Activated B cell treated with CpG ODN at 0.5 μM for 24 hours (primary cell): Measurements from ENCODE around the gene CHERP. TPM values are rescaled to one million over a fixed set of nuclear protein-coding genes. Genes with fewer than 3 reads are reported as not detected.
"Not testable (repeated sequence)": the region's sequence is repeated elsewhere in the genome, so short reads cannot be mapped to it uniquely, and the experiment has no call there.

Source experiments
- ATAC-seq: fragments of 200-7000 bp; cut with Tn5 transposase; one replicate; pipeline ENCODE4 v1.10.0; 2021; ENCODE audit warnings: low read depth, mild to moderate bottlenecking, moderate library complexity
- CTCF ChIA-PET: fragments of 350-600 bp; sonication (Branson Sonifier 250); formaldehyde crosslinking; loops from one replicate; lab custom pipeline; 2021; ENCODE audit warnings: antibody characterized with exemption; lab: Charles Lee
- POLR2A ChIA-PET: fragments of 350-600 bp; sonication (Branson Sonifier 250); formaldehyde crosslinking; loops from one replicate; lab custom pipeline; 2021; ENCODE audit warnings: antibody characterized with exemption; lab: Charles Lee
- DNase-seq: peaks from one replicate; pipeline ENCODE4 v3.0.0; 2022
- H3K27ac Mint-ChIP-seq: one replicate; pipeline ENCODE4 v1.8.0; 2020; ENCODE audit warnings: mixed read lengths
- H3K27me3 Mint-ChIP-seq: one replicate; pipeline ENCODE4 v1.8.0; 2021; ENCODE audit warnings: mixed read lengths
- H3K36me3 Mint-ChIP-seq: one replicate; pipeline ENCODE4 v1.8.0; 2021; ENCODE audit warnings: low read depth, mixed read lengths
- H3K4me1 Mint-ChIP-seq: one replicate; pipeline ENCODE4 v1.8.0; 2021; ENCODE audit warnings: mixed read lengths
- H3K4me3 Mint-ChIP-seq: one replicate; pipeline ENCODE4 v1.8.0; 2020; ENCODE audit warnings: mild to moderate bottlenecking, mixed read lengths
- H3K9me3 Mint-ChIP-seq: one replicate; pipeline ENCODE4 v1.8.0; 2020; ENCODE audit warnings: mixed read lengths
- CTCF ChIP-seq: fragments of 200-600 bp; IDR thresholded peaks from one replicate; pipeline ENCODE4 v1.8.0; 2022; ENCODE audit warnings: antibody characterized with exemption, mild to moderate bottlenecking
- intact Hi-C: fragments of 100-400 bp; cut with micrococcal nuclease; formaldehyde crosslinking; loops from one replicate; pipeline ENCODE4 v1.15.1; 2024
- total RNA-seq: library from RNA; stranded (reverse); gene quantifications from 2 replicates; pipeline ENCODE4 v1.2.3, GENCODE V29; 2022

Gene CHERP
- total RNA-seq, 1 donor from 2014 or later: 89.3 TPM

DNA sequence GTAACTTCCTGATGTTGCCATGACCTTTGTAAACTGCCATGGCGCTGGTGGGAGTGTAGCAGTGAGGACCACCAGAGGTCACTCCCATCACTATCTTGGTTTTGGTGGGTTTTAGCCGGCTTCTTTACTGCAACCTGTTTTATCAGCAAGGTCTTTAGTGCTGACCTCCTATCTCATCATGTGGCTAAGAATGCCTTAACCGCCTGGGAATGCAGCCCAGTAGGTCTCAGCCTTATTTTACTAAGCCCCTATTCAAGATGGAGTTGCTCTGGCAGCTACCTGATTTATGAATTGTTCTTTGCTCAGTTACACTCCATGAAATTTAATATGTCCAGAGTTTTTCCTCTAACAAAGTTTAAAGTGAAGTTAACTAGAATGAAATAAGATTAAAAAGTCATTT is 65.8 kb downstream of the CHERP start:
- H3K36me3 Mint-ChIP-seq: no peaks in the 10 kb centered on the region
- POLR2A ChIA-PET: no interaction called here
- no peak overlapping the region for H3K27ac Mint-ChIP-seq
- intact Hi-C loops: no loop called here
- no peaks in the 10 kb centered on the region for H3K27me3 Mint-ChIP-seq
- no peak overlapping the region for H3K4me3 Mint-ChIP-seq
- CTCF ChIA-PET: no interaction called here
- no peak for ATAC-seq
- no peak for TF ChIP-seq CTCF
- no peak for DNase-seq
- H3K4me1 Mint-ChIP-seq: no peaks in the 10 kb centered on the region
- H3K9me3 Mint-ChIP-seq: no peaks in the 10 kb centered on the region

DNA sequence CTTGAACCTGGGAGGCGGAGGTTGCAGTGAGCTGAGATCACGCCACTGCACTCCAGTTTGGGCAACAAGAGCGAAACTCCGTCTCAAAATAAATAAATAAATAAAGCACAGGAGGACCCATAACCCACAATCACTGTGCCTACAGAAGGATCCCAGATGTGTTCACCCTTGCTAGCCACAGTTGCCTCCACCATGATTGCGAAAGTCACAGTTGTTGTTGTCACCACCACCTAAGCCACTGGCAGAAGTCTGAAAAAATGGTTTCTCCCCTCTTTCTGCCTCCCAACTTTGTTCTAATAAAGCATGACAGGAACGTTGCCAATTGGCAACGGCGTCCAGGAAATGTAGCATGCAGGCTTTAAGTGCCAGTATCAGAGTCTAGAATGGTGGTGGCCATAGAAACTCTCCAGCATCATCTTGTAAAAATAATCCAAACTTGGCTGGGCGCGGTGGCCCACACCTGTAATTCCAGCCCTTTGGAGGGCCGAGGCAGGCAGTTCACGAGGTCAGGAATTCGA is 68.3 kb downstream of the CHERP start:
- ChIA-PET CTCF (no interaction called here), POLR2A (interaction anchor here (0.6 to 0.7 kb wide), 2 partner anchors 167 to 884 kb away, joined by 3 to 4 read pairs; no protein-coding TSS in a partner anchor)
- peaks cover 4% of the 10 kb centered on the region for H3K36me3 Mint-ChIP-seq
- ATAC-seq (no peak), DNase-seq (no peak)
- no peaks in the 10 kb centered on the region for H3K9me3 Mint-ChIP-seq
- peaks cover 22% of the 10 kb centered on the region for H3K4me1 Mint-ChIP-seq
- no peak overlapping the region for H3K27ac Mint-ChIP-seq
- intact Hi-C loops: loop anchor here (5.0 kb wide), 1 partner anchor 37 kb away; no protein-coding TSS in a partner anchor
- TF ChIP-seq CTCF: no peak
- H3K4me3 Mint-ChIP-seq: no peak overlapping the region
- H3K27me3 Mint-ChIP-seq: no peaks in the 10 kb centered on the region

DNA sequence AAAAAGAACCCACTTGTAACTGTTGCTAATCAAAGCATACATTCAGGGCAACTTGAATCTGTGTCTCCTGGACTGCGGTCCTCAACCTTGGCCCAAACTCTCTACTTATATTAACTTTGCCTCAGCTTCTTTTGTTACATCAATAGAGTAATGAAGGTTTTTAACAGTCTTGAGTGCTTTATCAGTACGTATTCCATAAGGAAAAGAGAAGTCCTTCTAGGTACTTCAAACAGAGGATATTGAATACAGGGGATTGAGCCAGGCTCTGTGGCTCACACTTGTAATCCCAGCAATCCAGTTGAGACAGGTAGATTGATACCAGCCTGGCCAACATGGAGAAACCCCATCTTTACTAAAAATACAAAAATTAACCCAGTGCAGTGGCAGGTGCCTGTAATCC is 69.2 kb downstream of the CHERP start:
- Mint-ChIP-seq H3K9me3 (no peaks in the 10 kb centered on the region), H3K27ac (no peak overlapping the region), H3K4me1 (peaks cover 29% of the 10 kb centered on the region), H3K4me3 (peak overlapping the region; percentile 50), H3K36me3 (peaks cover 6% of the 10 kb centered on the region), H3K27me3 (no peaks in the 10 kb centered on the region)
- no peak for TF ChIP-seq CTCF
- no peak for DNase-seq
- intact Hi-C loops: loop anchor here (1.0 to 5.0 kb wide), 3 partner anchors 23 to 36 kb away; partner anchors contain the start of genes C19orf44 and CALR3
- ChIA-PET CTCF (no interaction called here), POLR2A (interaction anchor here (0.6 to 1.9 kb wide), 4 partner anchors 23 to 168 kb away, joined by 3 to 5 read pairs (median 4); partner anchors contain the start of genes C19orf44 and CALR3)
- no peak for ATAC-seq

- Mint-ChIP-seq H3K4me3 (peak overlapping the region; percentile 85), H3K4me1 (peaks cover 34% of the 10 kb centered on the region)
- H3K9me3 Mint-ChIP-seq, ATAC-seq, H3K36me3 Mint-ChIP-seq, H3K27ac Mint-ChIP-seq, CTCF ChIA-PET, DNase-seq, H3K27me3 Mint-ChIP-seq: not testable (repeated sequence)
- intact Hi-C loops: loop anchor here (1.0 to 5.0 kb wide), 3 partner anchors 24 to 35 kb away; partner anchors contain the start of genes C19orf44 and CALR3
- POLR2A ChIA-PET: interaction anchor here (0.6 to 1.9 kb wide), 3 partner anchors 23 to 29 kb away, joined by 3 to 5 read pairs (median 4); partner anchors contain the start of genes C19orf44 and CALR3
Measured at GRCh38 chr19:16472559-16472899, 69.7 kb downstream of the CHERP start.

DNA sequence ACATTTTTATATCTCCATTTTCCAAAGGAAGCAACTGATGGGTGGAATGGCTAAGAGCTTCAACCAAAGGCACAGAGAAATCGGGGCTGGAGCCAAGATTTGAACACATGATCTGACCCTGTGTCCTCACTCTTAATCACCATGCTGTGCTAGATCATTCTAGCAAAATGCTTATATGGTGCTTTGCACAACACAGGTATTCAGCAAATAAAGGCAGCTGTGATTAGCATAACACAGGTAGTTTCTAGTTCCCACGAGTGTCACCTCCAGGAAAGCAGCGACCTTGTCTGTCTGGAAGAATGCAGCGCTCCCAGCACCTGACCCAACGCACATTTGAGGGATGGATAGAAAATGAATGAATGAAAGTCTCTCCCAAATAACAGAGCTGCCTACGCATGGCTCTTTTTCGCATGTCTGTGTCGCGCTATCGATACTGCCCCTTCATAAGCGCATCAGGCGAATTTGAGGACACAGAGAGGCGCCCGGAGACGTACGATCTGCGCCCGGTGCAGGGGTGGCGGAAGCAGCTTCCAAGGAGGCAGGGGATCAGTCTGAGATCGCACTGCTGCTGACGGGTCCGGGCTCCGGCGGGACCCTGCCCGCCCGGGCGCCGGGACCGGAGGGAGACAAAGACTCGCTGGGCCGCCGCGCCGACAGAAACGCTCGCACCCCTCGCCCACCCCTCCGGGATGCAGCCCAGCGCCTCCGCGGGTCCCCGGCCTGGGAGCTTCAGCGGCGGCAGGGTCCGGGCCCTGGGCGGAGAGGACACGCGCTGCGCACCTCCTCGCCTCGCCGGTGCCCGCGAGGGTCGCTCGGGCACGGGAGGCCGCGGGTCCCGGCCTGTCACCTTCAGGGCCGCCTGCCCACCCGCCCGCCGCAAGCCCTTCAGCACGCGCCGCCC is 71.1 kb downstream of the CHERP start:
- ATAC-seq (peak; percentile 2), DNase-seq (peak; percentile 37)
- CTCF ChIA-PET: interaction anchor here (0.6 kb wide), 1 partner anchor 22 kb away, joined by 3 read pairs; no protein-coding TSS in a partner anchor
- H3K4me1 Mint-ChIP-seq: peaks cover 43% of the 10 kb centered on the region
- H3K36me3 Mint-ChIP-seq: peaks cover 13% of the 10 kb centered on the region
- no peaks in the 10 kb centered on the region for H3K27me3 Mint-ChIP-seq
- H3K27ac Mint-ChIP-seq: peak overlapping the region; percentile 7
- H3K9me3 Mint-ChIP-seq: no peaks in the 10 kb centered on the region
- peak overlapping the region; percentile 86 for H3K4me3 Mint-ChIP-seq
- POLR2A ChIA-PET: interaction anchor here (0.6 to 2.0 kb wide), 5 partner anchors 21 to 189 kb away, joined by 3 to 11 read pairs (median 4); partner anchors contain the start of genes C19orf44, CALR3 and SMIM7
- no peak for TF ChIP-seq CTCF
- intact Hi-C loops: loop anchor here (1.0 to 5.0 kb wide), 2 partner anchors 21 to 34 kb away; no protein-coding TSS in a partner anchor
